HG02973 (cell line): ENCODE measurements around the gene HDGFL2.

Experiments
- ATAC-seq: cut with Tn5 transposase; IDR thresholded peaks from one replicate; pipeline ENCODE4 v1.9.1; 2021; ENCODE audit warnings: moderate library complexity; ENCODE audit not compliant: unreplicated experiment

Gene HDGFL2

GRCh38 chr19:4444765-4445741 lies 27.0 kb upstream of the HDGFL2 start:
- ATAC-seq = no peak

- no peak for ATAC-seq
Measured at GRCh38 chr19:4445963-4446703, 26.0 kb upstream of the HDGFL2 start.

- ATAC-seq = no peak
Measured at GRCh38 chr19:4446704-4447200, 25.3 kb upstream of the HDGFL2 start.

GRCh38 chr19:4447327-4448146 lies 24.6 kb upstream of the HDGFL2 start:
- no peak for ATAC-seq

- ATAC-seq = no peak
Measured at GRCh38 chr19:4448147-4448985, 23.7 kb upstream of the HDGFL2 start.

- ATAC-seq = no peak
Measured at GRCh38 chr19:4449022-4449638, 23.0 kb upstream of the HDGFL2 start.

- ATAC-seq = no peak
Measured at GRCh38 chr19:4449639-4450028, 22.5 kb upstream of the HDGFL2 start.

GRCh38 chr19:4452230-4452990 lies 19.7 kb upstream of the HDGFL2 start:
- ATAC-seq = no peak

GRCh38 chr19:4453232-4454179 lies 18.6 kb upstream of the HDGFL2 start:
- ATAC-seq = no peak

- no peak for ATAC-seq
Measured at GRCh38 chr19:4454747-4455718, 17.1 kb upstream of the HDGFL2 start.

GRCh38 chr19:4455719-4456475 lies 16.2 kb upstream of the HDGFL2 start:
- ATAC-seq = no peak

GRCh38 chr19:4456476-4456842 lies 15.6 kb upstream of the HDGFL2 start:
- no peak for ATAC-seq

- ATAC-seq = peak; percentile 13
Measured at GRCh38 chr19:4456843-4457653, 15.0 kb upstream of the HDGFL2 start.

GRCh38 chr19:4457654-4458395 lies 14.3 kb upstream of the HDGFL2 start, which contains the start of gene UBXN6:
Gene UBXN6, minus strand, starts transcription at chr19:4457794. Its CDS starts 97 bp downstream, at chr19:4457697.
- ATAC-seq = peak; percentile 86
